ENCODE data around the gene FNDC3B.
A peak's percentile ranks its signal among the peaks of the same experiment; 100 is the strongest.

FNDC3B gene

DNA sequence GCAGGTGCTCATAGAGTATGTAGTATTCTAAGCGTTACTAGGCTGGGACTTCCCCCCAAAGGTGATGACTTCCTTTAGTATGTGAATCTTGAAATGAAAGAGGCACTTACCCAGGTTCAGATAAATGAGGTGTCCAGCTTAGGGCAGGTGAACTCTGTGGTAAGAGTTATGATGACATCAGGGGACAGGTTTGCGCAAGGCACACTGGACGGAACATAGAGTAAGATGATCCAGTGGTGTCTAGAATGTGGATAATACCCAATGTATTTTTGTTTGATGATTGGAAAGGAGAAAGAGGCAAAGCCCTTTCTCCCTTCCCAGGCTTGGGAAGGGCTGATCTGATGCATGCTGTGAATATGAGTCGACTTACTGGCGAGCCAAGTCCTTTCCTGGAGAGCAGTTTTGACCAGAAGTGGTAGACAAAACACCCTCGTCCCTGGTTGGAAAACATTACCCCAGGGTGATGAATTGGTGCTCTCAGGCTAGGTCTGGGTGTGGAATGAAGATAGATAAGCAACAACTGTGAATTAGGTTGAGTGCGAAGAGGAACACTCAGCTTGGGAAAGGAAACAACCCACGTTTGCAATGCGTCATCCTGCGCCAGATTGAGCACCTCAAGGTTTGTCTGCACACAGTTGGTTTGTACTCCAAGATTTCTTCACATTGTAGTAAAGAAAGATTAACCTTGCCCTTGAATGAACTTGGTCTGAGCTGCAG lies 284.7 kb downstream of the FNDC3B start:
- no peak for DNase-seq

GRCh38 chr3:172324611-172325203 lies 285.3 kb downstream of the FNDC3B start:
- DNase-seq, result no peak

GRCh38 chr3:172325461-172325860 lies 286.1 kb downstream of the FNDC3B start:
- no peak for DNase-seq

DNA sequence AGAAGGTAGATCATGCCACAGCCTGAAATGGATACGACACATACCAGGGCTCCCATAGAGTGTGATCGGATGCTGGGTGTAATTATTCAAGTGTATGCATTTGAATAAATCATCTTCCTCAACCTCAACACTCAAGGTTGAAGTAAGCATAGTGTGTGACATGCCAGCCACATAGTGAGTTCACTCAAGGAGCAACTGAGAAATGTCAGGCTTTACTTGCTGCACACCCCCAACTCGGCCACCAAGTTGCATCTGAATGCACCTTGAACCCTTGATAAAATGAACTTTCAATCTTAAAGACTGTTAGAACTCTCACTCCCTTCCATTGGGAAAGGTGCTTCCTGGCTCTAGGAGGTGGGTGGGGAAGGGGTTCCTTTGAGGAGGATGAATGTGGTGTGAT lies 287.6 kb downstream of the FNDC3B start:
- DNase-seq, result no peak

DNA sequence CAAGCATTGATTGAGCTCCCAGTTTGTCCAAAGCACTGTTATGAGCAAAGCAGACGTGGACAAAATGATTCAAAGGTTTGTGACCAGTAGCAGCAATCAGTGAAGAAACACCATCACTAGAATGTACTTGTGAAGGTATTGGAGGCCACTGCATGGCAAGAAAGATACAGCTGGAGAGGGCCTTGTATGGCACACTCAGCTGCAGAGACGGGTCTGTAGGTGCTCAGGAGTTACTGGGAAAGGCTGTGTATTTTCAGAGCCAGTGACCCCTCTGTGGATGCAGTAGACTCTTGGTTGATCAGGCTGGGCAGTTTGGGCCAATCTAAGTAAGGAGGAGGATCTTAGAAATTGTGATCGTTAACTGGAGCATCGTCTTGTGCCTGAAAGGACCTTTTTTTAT lies 288.9 kb downstream of the FNDC3B start:
- DNase-seq, result no peak

DNA sequence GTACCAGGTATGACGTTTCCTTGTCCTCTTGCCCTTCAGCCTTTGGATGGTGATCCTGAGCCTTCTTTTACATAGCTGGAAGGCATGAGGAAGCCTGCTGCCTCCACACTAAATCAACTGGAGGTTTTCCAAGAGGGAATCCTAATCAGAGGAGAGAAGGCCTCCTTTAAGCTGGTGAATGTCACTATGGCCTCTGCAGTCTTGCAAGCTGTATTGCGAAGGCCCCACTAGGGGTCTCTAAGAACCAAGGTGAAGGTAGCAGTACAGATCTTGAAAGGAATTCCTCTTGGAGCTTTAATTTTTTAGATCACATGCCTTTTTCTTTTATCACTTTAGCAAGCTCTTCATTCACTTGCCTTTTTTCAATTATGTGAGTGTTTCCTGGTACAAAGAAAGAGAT lies 289.7 kb downstream of the FNDC3B start:
- DNase-seq, result no peak

- no peak for DNase-seq
These were observed 291.0 kb downstream of the FNDC3B start for GRCh38 chr3:172330413-172330812.

DNA sequence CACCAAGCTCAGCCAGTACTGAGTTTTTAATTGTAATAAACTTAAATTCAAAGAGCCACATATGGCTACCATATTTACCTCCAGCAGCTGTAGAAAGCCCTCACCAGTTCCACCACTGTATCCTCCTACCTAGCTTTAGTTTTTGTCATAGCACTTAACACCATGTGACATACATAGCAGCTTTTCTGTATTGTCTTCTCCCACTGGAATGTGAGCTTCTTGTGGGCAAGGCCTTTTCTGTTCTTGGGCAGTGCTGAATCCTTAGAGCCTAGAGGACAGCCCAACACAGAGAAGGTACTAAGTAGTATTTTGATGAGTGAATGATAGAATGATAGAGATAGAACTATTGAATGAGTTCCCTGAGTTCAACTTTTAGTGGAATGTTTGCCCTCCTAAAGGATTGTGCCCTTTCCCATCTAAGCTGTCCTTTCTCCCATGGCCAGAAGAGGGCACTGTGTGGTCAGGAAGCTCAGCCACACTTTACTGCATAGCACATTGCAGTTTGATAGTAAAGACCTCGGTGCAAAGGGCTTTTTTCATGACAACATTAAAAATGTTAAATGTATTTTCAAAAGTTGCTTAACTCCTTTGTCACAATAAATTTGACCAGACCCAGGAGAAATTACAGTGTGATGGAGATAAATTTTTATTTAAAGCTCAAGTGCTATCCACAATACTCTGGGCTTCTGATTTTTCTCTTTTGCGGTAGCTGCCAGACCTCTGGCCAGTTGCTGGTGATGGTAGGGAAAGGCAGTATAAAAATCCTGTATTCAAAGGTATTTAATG lies 293.1 kb downstream of the FNDC3B start:
- peak; percentile 38 for DNase-seq

DNA sequence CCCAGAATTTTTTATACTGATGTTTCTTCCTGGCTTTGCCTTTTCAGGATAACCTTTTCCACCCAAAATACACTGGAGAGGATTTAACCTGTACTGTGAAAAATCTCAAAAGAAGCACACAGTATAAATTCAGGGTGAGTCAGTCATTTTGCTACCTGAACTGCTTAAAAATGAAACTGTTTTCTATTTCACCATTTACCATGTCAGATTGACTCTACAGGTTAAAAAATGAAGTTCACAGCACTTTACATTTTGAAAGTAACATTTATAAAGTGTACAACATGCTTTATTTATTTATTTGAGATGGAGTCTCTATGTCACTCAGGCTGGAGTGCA lies 293.6 kb downstream of the FNDC3B start:
- DNase-seq, result no peak

- no peak for DNase-seq
These were observed 294.5 kb downstream of the FNDC3B start for GRCh38 chr3:172333692-172334457.

- no peak for DNase-seq
These were observed 295.4 kb downstream of the FNDC3B start for GRCh38 chr3:172334671-172335207.

GRCh38 chr3:172339892-172340291 lies 300.5 kb downstream of the FNDC3B start:
- DNase-seq, result no peak

DNA sequence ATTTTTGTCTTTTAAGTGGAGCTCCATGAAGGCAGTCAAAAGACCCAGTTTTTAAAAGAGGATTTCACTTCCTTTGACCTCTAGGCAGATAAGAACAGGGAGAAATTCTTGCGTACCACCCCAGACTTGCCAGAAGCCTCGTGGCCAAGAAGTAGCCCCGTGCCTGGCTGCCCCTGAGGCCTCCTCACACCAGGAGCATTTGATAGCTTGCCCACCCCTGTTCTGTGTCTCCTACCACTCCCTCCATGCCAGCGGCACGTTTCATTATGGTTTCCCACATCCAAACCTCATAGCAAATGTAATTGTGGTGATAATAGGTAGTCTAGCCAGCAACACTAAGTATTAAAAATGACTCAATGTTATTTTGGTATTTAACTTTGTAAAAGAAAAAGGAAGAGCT lies 301.2 kb downstream of the FNDC3B start:
- DNase-seq, result no peak

DNA sequence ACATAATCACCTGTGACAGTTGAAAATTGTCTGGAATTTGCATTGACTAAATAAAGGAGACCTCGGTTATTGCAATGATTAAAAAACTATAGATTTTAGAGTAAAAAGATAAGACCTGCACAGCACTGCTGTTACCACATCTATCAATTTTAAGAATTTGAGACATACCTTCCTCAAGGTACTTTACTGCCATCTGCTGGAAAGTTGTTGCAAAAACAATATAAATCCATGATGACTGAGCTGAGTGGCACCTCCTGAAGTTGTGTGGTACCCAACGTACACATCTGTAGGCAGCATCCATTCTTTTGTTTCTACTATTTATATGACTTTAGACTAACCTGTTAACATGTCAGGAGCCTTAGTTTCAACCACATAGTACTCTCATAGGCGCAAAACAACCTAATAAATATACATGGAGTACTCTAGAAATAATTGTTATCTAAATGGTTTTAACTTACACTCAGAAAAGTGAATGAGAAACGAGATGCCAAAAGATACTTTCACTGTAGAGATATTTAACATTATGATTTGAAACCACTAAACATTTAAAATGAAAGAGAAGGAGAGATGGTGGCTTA lies 302.2 kb downstream of the FNDC3B start:
- no peak for DNase-seq

GRCh38 chr3:172342097-172342659 lies 302.8 kb downstream of the FNDC3B start:
- no peak for DNase-seq

- no peak for DNase-seq
These were observed 303.7 kb downstream of the FNDC3B start for GRCh38 chr3:172343117-172343516.

DNA sequence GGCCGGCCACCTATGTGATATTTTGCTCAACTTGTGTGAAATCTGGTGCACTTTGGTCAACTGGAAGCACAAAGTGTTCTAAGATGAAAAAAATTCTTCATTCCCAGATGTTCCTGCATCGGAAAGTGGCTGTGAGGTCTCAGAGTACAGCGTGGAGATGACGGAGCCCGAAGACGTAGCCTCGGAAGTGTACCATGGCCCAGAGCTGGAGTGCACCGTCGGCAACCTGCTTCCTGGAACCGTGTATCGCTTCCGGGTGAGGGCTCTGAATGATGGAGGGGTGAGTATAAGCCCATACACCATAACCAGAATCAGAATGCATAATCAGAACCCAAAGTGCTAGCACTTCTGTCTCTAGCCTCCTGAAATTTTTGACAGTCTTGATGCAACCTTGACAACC lies 304.6 kb downstream of the FNDC3B start:
- no peak for DNase-seq

DNA sequence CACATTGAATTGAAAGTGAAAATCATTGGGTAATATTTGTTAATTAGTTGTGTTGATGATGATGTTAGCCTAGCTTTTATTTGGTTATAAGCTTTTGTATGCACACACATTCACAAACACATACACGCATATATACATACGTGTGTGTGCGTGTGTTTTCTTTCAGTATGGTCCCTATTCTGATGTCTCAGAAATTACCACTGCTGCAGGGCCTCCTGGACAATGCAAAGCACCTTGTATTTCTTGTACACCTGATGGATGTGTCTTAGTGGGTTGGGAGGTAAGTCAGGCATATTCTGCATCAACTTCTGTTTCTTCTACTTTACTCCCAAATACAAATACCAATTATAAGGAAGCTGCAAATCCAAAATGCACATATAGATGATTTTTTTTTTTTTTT lies 306.8 kb downstream of the FNDC3B start:
- no peak for DNase-seq

- no peak for DNase-seq
These were observed 308.7 kb downstream of the FNDC3B start for GRCh38 chr3:172347895-172348679.

DNA sequence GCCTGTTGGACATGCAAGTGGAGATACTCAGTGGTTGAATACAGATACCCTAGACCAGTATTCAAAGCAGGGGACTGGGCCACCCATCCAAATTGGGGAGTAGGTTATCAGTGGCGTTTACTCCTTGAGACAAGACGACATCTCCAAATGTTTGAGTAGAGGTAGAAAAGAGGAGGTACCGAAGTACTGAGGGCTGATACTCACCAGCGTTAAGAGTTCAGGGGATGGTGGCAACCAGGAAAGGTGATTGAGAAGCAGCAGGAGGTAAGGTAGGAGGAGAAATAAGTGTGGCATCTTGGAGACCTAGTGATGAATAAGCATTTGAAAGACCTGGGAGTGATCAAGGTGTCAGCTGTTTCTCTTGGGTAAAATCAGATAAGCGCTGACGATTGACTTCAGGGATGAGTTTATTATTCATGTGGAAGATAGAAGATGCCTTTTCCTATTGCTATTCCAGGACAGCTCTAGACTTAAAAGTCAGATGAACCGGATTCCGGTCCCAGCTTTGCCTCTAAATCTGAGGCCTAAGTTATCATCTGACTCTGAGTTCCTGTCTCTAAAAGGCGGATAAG lies 312.6 kb downstream of the FNDC3B start:
- no peak for DNase-seq

DNA sequence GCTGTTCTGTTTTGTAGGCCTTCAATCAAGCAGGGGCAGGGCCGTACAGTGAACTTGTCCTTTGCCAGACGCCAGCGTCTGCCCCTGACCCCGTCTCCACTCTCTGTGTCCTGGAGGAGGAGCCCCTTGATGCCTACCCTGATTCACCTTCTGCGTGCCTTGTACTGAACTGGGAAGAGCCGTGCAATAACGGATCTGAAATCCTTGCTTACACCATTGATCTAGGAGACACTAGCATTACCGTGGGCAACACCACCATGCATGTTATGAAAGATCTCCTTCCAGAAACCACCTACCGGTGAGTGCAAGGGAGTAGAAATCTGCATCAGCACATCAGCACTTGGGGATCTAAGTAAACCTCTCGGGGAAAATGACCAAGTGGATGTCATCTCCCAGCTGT lies 313.4 kb downstream of the FNDC3B start:
- no peak for DNase-seq

Data from stimulated activated CD4-positive, alpha-beta T cell treated with anti-CD3 and anti-CD28 coated beads, Interleukin-4, amount 100 ng/mL, for 1 hour (primary cell).